Smooth muscle cell of the brain vasculature (primary cell): ENCODE measurements around the gene CEP68.
"Not testable (repeated sequence)": the region's sequence is repeated elsewhere in the genome, so short reads cannot be mapped to it uniquely, and the experiment has no call there.

Experiments used
- DNase-seq: peaks from one replicate; pipeline ENCODE4 v3.0.0-alpha.2; 2012; ENCODE audit warnings: low read depth, low spot score

CEP68 gene

GRCh38 chr2:65030476-65031332 is 25.5 kb upstream of the CEP68 start:
- DNase-seq: no peak

GRCh38 chr2:65031341-65032018 is 24.7 kb upstream of the CEP68 start:
- DNase-seq: no peak

GRCh38 chr2:65032019-65032975 is 23.9 kb upstream of the CEP68 start:
- no peak for DNase-seq

- DNase-seq: no peak
Measured at GRCh38 chr2:65033178-65033577, 23.0 kb upstream of the CEP68 start.

GRCh38 chr2:65033667-65034066 is 22.5 kb upstream of the CEP68 start:
- not testable (repeated sequence) for DNase-seq

GRCh38 chr2:65035351-65035943 is 20.8 kb upstream of the CEP68 start:
- no peak for DNase-seq

GRCh38 chr2:65037178-65037577 is 19.0 kb upstream of the CEP68 start:
- no peak for DNase-seq

- DNase-seq: no peak
Measured at GRCh38 chr2:65039640-65040039, 16.6 kb upstream of the CEP68 start.

GRCh38 chr2:65040400-65041261 is 15.6 kb upstream of the CEP68 start:
- peak; percentile 70 for DNase-seq

GRCh38 chr2:65043001-65043400 is 13.2 kb upstream of the CEP68 start:
- no peak for DNase-seq

GRCh38 chr2:65044097-65044735 is 12.0 kb upstream of the CEP68 start:
- DNase-seq: no peak

GRCh38 chr2:65045651-65046050 is 10.6 kb upstream of the CEP68 start:
- DNase-seq: no peak

GRCh38 chr2:65046633-65047407 is 9.4 kb upstream of the CEP68 start:
- DNase-seq: no peak

- no peak for DNase-seq
Measured at GRCh38 chr2:65049010-65049639, 7.1 kb upstream of the CEP68 start.

- DNase-seq: no peak
Measured at GRCh38 chr2:65050931-65051330, 5.3 kb upstream of the CEP68 start.

- no peak for DNase-seq
Measured at GRCh38 chr2:65053199-65053598, 3.0 kb upstream of the CEP68 start.

- no peak for DNase-seq
Measured at GRCh38 chr2:65054749-65055421, 1.3 kb upstream of the CEP68 start.
